ENCODE measurements around the gene PIP5KL1. TPM values are rescaled to one million over a fixed set of nuclear protein-coding genes. Genes with fewer than 3 reads are reported as not detected.

Gene PIP5KL1
- total RNA-seq, 1 donor from 2014 or later: 4.3 TPM

DNA sequence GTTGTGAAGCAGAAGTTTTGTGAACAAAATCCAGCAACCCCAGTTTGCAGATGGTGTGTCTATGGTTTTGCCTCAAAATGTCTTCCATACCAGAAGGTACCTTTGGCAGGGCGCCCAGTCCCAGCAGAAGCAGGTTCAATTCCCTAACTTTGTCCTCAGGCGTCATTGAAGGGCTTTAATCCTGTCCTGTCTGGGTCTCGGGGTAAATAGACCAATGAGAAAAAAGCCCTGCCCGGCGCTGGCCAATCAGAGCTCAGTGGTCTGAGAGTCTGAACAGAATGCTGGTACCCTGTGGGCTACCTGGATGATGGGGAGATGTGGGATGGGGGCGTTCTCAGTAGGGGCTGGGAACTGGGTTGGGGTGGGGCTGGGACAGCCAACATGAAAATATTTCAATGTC lies 7.5 kb downstream of the PIP5KL1 start:
- Mint-ChIP-seq H3K27me3 (ENCODE audit: low read depth) (no peaks in the 10 kb centered on the region), H3K4me1 (ENCODE audit: low read depth) (peaks cover 26% of the 10 kb centered on the region), H3K36me3 (ENCODE audit: low read depth) (peaks cover 1% of the 10 kb centered on the region), H3K9me3 (ENCODE audit: low read depth) (no peaks in the 10 kb centered on the region), H3K27ac (ENCODE audit: unreplicated experiment) (peak overlapping the region; percentile 14), H3K4me3 (ENCODE audit: unreplicated experiment) (no peak overlapping the region)
- no peak for DNase-seq (ENCODE audit: low spot score)
- TF ChIP-seq, protein P1, sequence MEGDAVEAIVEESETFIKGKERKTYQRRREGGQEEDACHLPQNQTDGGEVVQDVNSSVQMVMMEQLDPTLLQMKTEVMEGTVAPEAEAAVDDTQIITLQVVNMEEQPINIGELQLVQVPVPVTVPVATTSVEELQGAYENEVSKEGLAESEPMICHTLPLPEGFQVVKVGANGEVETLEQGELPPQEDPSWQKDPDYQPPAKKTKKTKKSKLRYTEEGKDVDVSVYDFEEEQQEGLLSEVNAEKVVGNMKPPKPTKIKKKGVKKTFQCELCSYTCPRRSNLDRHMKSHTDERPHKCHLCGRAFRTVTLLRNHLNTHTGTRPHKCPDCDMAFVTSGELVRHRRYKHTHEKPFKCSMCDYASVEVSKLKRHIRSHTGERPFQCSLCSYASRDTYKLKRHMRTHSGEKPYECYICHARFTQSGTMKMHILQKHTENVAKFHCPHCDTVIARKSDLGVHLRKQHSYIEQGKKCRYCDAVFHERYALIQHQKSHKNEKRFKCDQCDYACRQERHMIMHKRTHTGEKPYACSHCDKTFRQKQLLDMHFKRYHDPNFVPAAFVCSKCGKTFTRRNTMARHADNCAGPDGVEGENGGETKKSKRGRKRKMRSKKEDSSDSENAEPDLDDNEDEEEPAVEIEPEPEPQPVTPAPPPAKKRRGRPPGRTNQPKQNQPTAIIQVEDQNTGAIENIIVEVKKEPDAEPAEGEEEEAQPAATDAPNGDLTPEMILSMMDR (IDR thresholded peaks at IDR 0.05): no peak

DNA sequence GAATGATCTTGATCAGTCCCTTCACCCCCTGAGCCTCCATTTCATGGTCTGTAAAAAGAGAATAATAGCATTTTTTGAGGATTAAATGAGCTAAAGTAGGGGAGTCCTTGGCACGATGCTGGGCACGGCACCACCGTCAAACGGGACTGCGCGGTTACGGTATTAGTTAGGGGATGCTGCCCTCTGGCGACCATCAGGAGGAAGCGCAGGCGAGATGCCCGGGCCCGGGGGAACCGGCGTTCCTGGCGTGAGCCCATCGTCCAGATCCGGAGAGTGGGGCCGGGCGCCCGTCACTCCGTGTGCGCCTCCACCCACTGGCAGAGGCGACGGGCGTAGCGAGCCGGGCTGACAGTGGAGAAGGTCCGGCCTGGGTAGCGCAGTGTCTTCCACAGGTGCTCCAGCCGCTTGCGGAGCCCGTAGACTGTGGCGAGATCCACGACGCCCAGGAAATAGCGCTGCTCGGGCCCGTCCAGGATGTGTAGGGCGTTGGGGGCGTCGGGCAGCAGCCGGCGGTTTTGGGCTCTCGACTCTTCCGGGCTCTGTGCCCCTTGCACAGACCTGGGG lies 8.9 kb downstream of the PIP5KL1 start:
- peaks cover 1% of the 10 kb centered on the region for H3K36me3 Mint-ChIP-seq (ENCODE audit: low read depth)
- no peaks in the 10 kb centered on the region for H3K9me3 Mint-ChIP-seq (ENCODE audit: low read depth)
- H3K27ac Mint-ChIP-seq (ENCODE audit: unreplicated experiment): peak overlapping the region; percentile 66
- H3K27me3 Mint-ChIP-seq (ENCODE audit: low read depth): no peaks in the 10 kb centered on the region
- no peak overlapping the region for H3K4me3 Mint-ChIP-seq (ENCODE audit: unreplicated experiment)
- peaks cover 36% of the 10 kb centered on the region for H3K4me1 Mint-ChIP-seq (ENCODE audit: low read depth)
- TF ChIP-seq, protein P1 (IDR thresholded peaks at IDR 0.05): peak; percentile 99
- peak; percentile 66 for DNase-seq (ENCODE audit: low spot score)

DNA sequence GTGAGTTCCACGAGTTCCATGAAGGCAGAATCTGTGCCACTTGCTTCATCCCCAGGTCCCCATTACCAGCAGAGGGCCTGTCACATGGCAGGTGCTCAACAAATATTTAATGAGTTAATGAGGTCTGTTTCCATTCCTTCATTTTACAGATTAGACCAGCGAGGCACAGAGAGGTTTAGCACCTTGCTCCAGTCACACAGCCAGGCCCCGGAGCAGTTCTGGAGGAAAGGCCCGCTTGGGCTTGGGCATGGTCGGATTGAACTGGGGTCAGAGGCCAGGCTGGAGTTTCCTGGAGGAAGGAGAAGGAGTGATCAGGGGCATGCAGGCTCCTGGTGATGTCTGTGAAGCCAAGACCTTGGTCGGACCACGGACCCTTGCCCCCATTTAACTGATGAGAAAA lies 9.8 kb downstream of the PIP5KL1 start:
- H3K9me3 Mint-ChIP-seq (ENCODE audit: low read depth): no peaks in the 10 kb centered on the region
- H3K27me3 Mint-ChIP-seq (ENCODE audit: low read depth): no peaks in the 10 kb centered on the region
- H3K4me3 Mint-ChIP-seq (ENCODE audit: unreplicated experiment): no peak overlapping the region
- peaks cover 44% of the 10 kb centered on the region for H3K4me1 Mint-ChIP-seq (ENCODE audit: low read depth)
- TF ChIP-seq, protein P1 (IDR thresholded peaks at IDR 0.05): no peak
- DNase-seq (ENCODE audit: low spot score): no peak
- peak overlapping the region; percentile 79 for H3K27ac Mint-ChIP-seq (ENCODE audit: unreplicated experiment)
- H3K36me3 Mint-ChIP-seq (ENCODE audit: low read depth): peaks cover 1% of the 10 kb centered on the region

DNA sequence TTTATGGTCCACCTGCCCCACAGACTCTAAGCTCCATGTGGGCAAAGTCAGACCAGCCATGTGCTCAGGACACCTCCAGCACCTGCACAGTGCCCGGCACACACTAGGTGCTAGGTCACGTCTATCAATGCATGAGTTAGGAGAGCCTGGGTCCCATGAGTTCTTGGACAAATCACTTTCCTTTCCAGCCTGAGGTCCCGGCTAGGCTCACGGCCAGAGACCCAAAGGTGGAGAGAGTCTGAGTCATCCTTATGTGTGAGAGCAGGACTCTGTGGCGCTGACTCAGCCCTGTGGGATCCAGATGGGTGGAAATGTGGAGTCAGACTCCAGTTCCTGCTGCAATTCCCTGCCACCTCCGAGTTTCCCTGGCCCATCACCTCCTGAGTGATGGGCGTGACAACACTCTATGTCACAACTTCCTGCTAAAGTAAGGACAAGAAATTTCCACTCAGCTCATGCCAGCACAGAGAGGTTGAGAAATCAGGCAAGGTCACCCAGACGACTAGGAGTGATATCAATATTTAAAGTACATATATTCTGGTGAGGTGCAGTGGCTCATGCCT lies 11.2 kb downstream of the PIP5KL1 start:
- Mint-ChIP-seq H3K27ac (ENCODE audit: unreplicated experiment) (peak overlapping the region; percentile 96), H3K4me3 (ENCODE audit: unreplicated experiment) (no peak overlapping the region), H3K27me3 (ENCODE audit: low read depth) (no peaks in the 10 kb centered on the region), H3K36me3 (ENCODE audit: low read depth) (no peaks in the 10 kb centered on the region), H3K9me3 (ENCODE audit: low read depth) (no peaks in the 10 kb centered on the region), H3K4me1 (ENCODE audit: low read depth) (peaks cover 50% of the 10 kb centered on the region)
- TF ChIP-seq, protein P1 (IDR thresholded peaks at IDR 0.05): no peak
- DNase-seq (ENCODE audit: low spot score): peak; percentile 85

DNA sequence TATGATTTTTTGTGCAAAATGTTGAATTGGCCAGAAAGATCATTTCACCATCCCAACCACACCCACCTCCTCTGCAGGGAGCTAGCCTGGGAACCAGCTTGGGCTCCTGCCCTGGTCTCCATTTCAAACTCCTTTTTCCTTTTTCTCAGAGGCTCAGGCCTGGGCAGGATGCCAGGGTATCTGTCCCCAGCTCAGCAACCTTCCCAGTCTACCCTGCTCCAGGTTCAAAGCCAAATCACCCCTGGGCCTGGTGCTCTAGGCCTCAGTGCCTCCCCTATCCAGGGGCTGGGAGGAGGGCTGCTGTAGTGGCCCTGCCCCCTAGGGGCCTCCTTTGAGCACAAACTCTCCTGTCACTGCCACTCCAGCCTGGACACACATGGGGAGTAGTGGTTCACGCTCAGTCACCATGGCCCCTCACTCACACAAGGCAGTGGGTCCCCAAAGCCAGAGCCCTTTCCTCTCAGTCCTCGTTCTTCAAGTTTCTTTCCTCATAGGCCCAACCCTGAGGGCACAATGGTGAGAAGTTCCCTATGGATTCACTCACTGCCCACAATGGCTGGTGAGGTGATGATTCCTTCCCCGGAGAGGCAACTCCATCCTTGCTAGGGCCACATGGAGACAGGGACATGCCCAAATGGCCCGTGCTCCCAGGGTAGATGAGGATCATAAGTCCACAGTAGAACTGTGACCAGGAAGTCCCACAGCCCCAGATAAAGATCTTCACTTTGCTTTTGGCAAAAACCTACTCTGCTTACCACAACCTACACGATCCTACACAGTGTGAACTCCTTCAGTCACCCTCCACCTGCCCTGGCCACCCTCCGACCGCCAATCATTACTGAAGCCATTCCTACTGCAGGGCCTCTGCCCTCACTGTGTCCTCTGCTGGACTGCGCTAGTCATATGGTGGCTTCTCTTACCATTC lies 12.1 kb downstream of the PIP5KL1 start:
- no peaks in the 10 kb centered on the region for H3K36me3 Mint-ChIP-seq (ENCODE audit: low read depth)
- H3K27me3 Mint-ChIP-seq (ENCODE audit: low read depth): no peaks in the 10 kb centered on the region
- TF ChIP-seq, protein P1 (IDR thresholded peaks at IDR 0.05): peak; percentile 19
- peak; percentile 73 for DNase-seq (ENCODE audit: low spot score)
- no peak overlapping the region for H3K4me3 Mint-ChIP-seq (ENCODE audit: unreplicated experiment)
- peaks cover 45% of the 10 kb centered on the region for H3K4me1 Mint-ChIP-seq (ENCODE audit: low read depth)
- no peaks in the 10 kb centered on the region for H3K9me3 Mint-ChIP-seq (ENCODE audit: low read depth)
- H3K27ac Mint-ChIP-seq (ENCODE audit: unreplicated experiment): peak overlapping the region; percentile 96
